PC-3 (cell line): ENCODE data around the gene ANKIB1. TPM values are rescaled to one million over a fixed set of nuclear protein-coding genes. Genes with fewer than 3 reads are reported as not detected.

Source experiments
- ATAC-seq: fragments of 200-7000 bp; cut with Tn5 transposase; 2 replicates; pipeline ENCODE4 v1.9.1; 2020; ENCODE audit warnings: mild to moderate bottlenecking, moderate library complexity
- BruUV-seq: library from RNA; stranded (reverse); fragments of 400-500 nt; replicated peaks from 2 replicates; lab custom pipeline; 2021; lab: Mats Ljungman, UMichigan
- CTCF ChIA-PET: fragments of 300-600 bp; sonication (Branson Sonifier 250); formaldehyde crosslinking; loops from one replicate; lab custom pipeline; 2022; ENCODE audit warnings: antibody characterized with exemption; lab: Charles Lee
- POLR2A ChIA-PET: fragments of 300-600 bp; sonication (Branson Sonifier 250); formaldehyde crosslinking; loops from one replicate; lab custom pipeline; 2022; ENCODE audit warnings: antibody characterized with exemption; ENCODE audit not compliant: unreplicated experiment; lab: Charles Lee
- DNase-seq: peaks from one replicate; pipeline ENCODE4 v3.0.0-alpha.2; 2015
- H2AFZ ChIP-seq: fragments of 300-600 bp; sonication (generic); 2 replicates; pipeline ENCODE4 v1.6.0; 2016; ENCODE audit warnings: antibody characterized with exemption, low read length
- H3F3A ChIP-seq: fragments of 300-600 bp; sonication (generic); one replicate; pipeline ENCODE4 v1.6.0; 2017; ENCODE audit warnings: antibody characterized with exemption, low read length, control low read depth, mild to moderate bottlenecking; ENCODE audit not compliant: unreplicated experiment
- H3K27ac ChIP-seq: fragments of 300-600 bp; sonication (generic); 2 replicates; pipeline ENCODE4 v1.5.1; 2016; ENCODE audit warnings: mild to moderate bottlenecking, low read length
- H3K27me3 ChIP-seq: fragments of 300-600 bp; sonication (generic); 2 replicates; pipeline ENCODE4 v1.6.1; 2016; ENCODE audit warnings: low read length, mixed read lengths
- H3K36me3 ChIP-seq: fragments of 300-600 bp; sonication (generic); 2 replicates; pipeline ENCODE4 v1.6.1; 2016; ENCODE audit warnings: low read depth, mixed run types, low read length, mixed read lengths
- H3K4me1 ChIP-seq: fragments of 300-600 bp; sonication (generic); 2 replicates; pipeline ENCODE4 v1.5.1; 2016; ENCODE audit warnings: low read length; ENCODE audit not compliant: insufficient read depth
- H3K4me2 ChIP-seq: fragments of 300-600 bp; sonication (generic); 2 replicates; pipeline ENCODE4 v1.6.0; 2016; ENCODE audit warnings: low read length
- H3K4me3 ChIP-seq: fragments of 300-600 bp; sonication (generic); 2 replicates; pipeline ENCODE4 v1.5.1; 2016; ENCODE audit warnings: mild to moderate bottlenecking, low read length, mixed read lengths
- H3K79me2 ChIP-seq: fragments of 300-600 bp; sonication (generic); 2 replicates; pipeline ENCODE4 v1.6.1; 2017; ENCODE audit warnings: low read length, mixed read lengths
- H3K9ac ChIP-seq: fragments of 300-600 bp; sonication (generic); 2 replicates; pipeline ENCODE4 v1.6.0; 2016; ENCODE audit warnings: mild to moderate bottlenecking, low read length
- H3K9me2 ChIP-seq: fragments of 300-600 bp; sonication (generic); replicated peaks from 2 replicates; pipeline ENCODE4 v1.6.1; 2016; ENCODE audit warnings: mixed run types, low read length, mixed read lengths
- H3K9me3 ChIP-seq: fragments of 300-600 bp; sonication (generic); 2 replicates; pipeline ENCODE4 v1.6.1; 2016; ENCODE audit warnings: low read length, mixed read lengths
- H4K20me1 ChIP-seq: fragments of 300-600 bp; sonication (generic); 2 replicates; pipeline ENCODE4 v1.6.1; 2016; ENCODE audit warnings: low read length, mixed read lengths
- CTCF ChIP-seq: fragments of 300-600 bp; sonication (generic); conservative IDR thresholded peaks from 2 replicates; pipeline ENCODE4 v1.5.1; 2017; ENCODE audit warnings: antibody characterized with exemption, low read depth, mild to moderate bottlenecking, low read length
- EZH2 ChIP-seq: fragments of 300-600 bp; sonication (generic); IDR thresholded peaks from one replicate; pipeline ENCODE4 v1.6.1; 2017; ENCODE audit warnings: antibody characterized with exemption, mild to moderate bottlenecking, low read length; ENCODE audit not compliant: unreplicated experiment
- EZH2phosphoT487 ChIP-seq: fragments of 300-600 bp; sonication (generic); IDR thresholded peaks from 2 replicates; pipeline ENCODE4 v1.6.1; 2018; ENCODE audit warnings: mild to moderate bottlenecking, antibody characterized with exemption, low read length, borderline replicate concordance
- intact Hi-C: fragments of 100-400 bp; cut with micrococcal nuclease; formaldehyde crosslinking; loops from 2 replicates; pipeline ENCODE4 v1.9.0; 2023
- total RNA-seq: library from RNA; depleted of rRNA; stranded (reverse); fragments of >200 nt; gene quantifications from 2 replicates; pipeline ENCODE4 v1.2.3, GENCODE V29; 2014

The ANKIB1 gene
- total RNA-seq, 1 experiment from 2014 or later, result 32.1 TPM

- Histone ChIP-seq H3K27ac (no peak overlapping the region), H4K20me1 (no peaks in the 10 kb centered on the region), H3K4me3 (no peak overlapping the region), H3K4me2 (no peak overlapping the region), H3K79me2 (no peaks in the 10 kb centered on the region), H3F3A (no peaks in the 10 kb centered on the region), H3K9ac (no peak overlapping the region), H3K9me2 (no peaks in the 10 kb centered on the region), H2AFZ (no peak overlapping the region), H3K4me1 (no peaks in the 10 kb centered on the region; the same call in 1 of the 2 replicates), H3K27me3 (no peaks in the 10 kb centered on the region), H3K9me3 (no peaks in the 10 kb centered on the region), H3K36me3 (no peaks in the 10 kb centered on the region)
- no peak for ATAC-seq
- TF ChIP-seq EZH2, result no peak
- TF ChIP-seq EZH2phosphoT487, result no peak
- no peak for TF ChIP-seq CTCF
- CTCF ChIA-PET, result interaction anchor here (0.6 to 1.6 kb wide), 2 partner anchors 25 to 340 kb away, joined by 4 to 8 read pairs; partner anchors contain the start of gene GATAD1
- POLR2A ChIA-PET, result interaction anchor here (0.6 kb wide), 1 partner anchor 145 kb away, joined by 8 read pairs; no protein-coding TSS in a partner anchor
- no TSS peak for BruUV-seq
- no peak for DNase-seq
- intact Hi-C loops, result no loop called here
Observed at GRCh38 chr7:92421676-92422435, 176.1 kb downstream of the ANKIB1 start.

- intact Hi-C loops, result no loop called here
- CTCF ChIA-PET, result no interaction called here
- no peaks in the 10 kb centered on the region for H3F3A ChIP-seq
Observed at GRCh38 chr7:92422926-92423325, 177.2 kb downstream of the ANKIB1 start.

More at GRCh38 chr7:92422926-92423325, 177.2 kb downstream of the ANKIB1 start:
- Histone ChIP-seq H3K27ac (no peak overlapping the region), H2AFZ (no peak overlapping the region), H3K79me2 (no peaks in the 10 kb centered on the region), H3K9me3 (no peaks in the 10 kb centered on the region), H3K9me2 (no peaks in the 10 kb centered on the region), H4K20me1 (no peaks in the 10 kb centered on the region), H3K9ac (no peak overlapping the region), H3K4me3 (no peak overlapping the region), H3K36me3 (no peaks in the 10 kb centered on the region), H3K27me3 (no peaks in the 10 kb centered on the region), H3K4me1 (no peaks in the 10 kb centered on the region; the same call in 1 of the 2 replicates), H3K4me2 (no peak overlapping the region)
- ATAC-seq (no peak), DNase-seq (no peak)
- no TSS peak for BruUV-seq
- POLR2A ChIA-PET, result no interaction called here
- no peak for TF ChIP-seq EZH2
- no peak for TF ChIP-seq CTCF
- no peak for TF ChIP-seq EZH2phosphoT487
